ENCODE data around the gene ZNF77.

The ZNF77 gene

DNA sequence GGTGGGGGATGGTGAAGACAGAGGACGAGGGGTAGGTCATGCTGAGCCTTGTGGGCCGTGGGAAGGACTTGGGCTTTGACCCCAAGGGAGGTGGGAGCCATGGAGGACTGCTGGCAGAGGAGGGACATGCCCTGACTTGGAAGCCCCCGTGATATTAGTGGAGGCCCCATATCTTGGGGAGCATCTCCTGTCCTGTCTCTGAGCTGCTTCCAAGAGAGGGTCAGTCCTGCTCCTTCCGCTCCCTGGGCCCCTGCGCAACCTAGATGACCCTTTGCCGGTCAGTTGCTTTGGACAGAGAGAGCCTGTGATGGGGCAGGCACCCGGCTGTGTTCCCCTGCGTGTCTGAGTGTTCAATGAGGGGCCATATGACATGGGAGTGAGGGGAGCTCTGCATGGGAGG is 37.8 kb upstream of the ZNF77 start:
- no peak for TF ChIP-seq CSDC2 (CRISPR knock-in tag; IDR thresholded peaks at IDR 0.05)
- TF ChIP-seq TOX (CRISPR knock-in tag; IDR thresholded peaks at IDR 0.05; ENCODE audit: borderline replicate concordance) = no peak
- no peak for TF ChIP-seq GLIS3 (CRISPR knock-in tag; IDR thresholded peaks at IDR 0.05)
- TF ChIP-seq, protein P1, sequence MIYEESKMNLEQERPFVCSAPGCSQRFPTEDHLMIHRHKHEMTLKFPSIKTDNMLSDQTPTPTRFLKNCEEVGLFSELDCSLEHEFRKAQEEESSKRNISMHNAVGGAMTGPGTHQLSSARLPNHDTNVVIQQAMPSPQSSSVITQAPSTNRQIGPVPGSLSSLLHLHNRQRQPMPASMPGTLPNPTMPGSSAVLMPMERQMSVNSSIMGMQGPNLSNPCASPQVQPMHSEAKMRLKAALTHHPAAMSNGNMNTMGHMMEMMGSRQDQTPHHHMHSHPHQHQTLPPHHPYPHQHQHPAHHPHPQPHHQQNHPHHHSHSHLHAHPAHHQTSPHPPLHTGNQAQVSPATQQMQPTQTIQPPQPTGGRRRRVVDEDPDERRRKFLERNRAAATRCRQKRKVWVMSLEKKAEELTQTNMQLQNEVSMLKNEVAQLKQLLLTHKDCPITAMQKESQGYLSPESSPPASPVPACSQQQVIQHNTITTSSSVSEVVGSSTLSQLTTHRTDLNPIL (CRISPR knock-in tag; IDR thresholded peaks at IDR 0.05; ENCODE audit: low read depth) = no peak
- TF ChIP-seq, protein P2, sequence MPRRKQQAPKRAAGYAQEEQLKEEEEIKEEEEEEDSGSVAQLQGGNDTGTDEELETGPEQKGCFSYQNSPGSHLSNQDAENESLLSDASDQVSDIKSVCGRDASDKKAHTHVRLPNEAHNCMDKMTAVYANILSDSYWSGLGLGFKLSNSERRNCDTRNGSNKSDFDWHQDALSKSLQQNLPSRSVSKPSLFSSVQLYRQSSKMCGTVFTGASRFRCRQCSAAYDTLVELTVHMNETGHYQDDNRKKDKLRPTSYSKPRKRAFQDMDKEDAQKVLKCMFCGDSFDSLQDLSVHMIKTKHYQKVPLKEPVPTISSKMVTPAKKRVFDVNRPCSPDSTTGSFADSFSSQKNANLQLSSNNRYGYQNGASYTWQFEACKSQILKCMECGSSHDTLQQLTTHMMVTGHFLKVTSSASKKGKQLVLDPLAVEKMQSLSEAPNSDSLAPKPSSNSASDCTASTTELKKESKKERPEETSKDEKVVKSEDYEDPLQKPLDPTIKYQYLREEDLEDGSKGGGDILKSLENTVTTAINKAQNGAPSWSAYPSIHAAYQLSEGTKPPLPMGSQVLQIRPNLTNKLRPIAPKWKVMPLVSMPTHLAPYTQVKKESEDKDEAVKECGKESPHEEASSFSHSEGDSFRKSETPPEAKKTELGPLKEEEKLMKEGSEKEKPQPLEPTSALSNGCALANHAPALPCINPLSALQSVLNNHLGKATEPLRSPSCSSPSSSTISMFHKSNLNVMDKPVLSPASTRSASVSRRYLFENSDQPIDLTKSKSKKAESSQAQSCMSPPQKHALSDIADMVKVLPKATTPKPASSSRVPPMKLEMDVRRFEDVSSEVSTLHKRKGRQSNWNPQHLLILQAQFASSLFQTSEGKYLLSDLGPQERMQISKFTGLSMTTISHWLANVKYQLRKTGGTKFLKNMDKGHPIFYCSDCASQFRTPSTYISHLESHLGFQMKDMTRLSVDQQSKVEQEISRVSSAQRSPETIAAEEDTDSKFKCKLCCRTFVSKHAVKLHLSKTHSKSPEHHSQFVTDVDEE (CRISPR knock-in tag; IDR thresholded peaks at IDR 0.05) = no peak
- ATAC-seq = no peak

DNA sequence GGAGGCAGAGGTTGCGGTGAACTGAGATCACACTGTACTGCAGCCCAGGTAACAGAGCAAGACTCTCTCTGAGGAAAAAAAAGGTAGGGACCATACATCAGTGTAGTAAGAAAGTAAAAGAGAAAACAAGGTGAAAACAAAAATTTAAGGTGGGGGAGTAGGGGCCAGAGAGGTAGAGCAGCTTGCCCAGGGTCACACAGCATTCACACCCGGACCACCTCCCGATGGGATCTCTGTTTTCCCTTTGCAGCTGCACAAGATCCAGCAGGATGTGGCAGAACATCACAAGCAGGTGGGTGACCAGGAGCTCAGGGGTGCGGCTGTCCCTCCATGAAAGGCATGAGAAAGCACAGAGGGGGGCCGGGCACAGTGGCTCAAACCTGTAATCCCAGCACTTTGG is 37.1 kb upstream of the ZNF77 start:
- no peak for ATAC-seq
- TF ChIP-seq, protein P1 (CRISPR knock-in tag; IDR thresholded peaks at IDR 0.05; ENCODE audit: low read depth) = no peak
- TF ChIP-seq OSR1 (CRISPR knock-in tag; IDR thresholded peaks at IDR 0.05) (no peak), TOX (CRISPR knock-in tag; IDR thresholded peaks at IDR 0.05; ENCODE audit: borderline replicate concordance) (no peak), ARNTL (CRISPR knock-in tag; IDR thresholded peaks at IDR 0.05; ENCODE audit: borderline replicate concordance, low read depth) (no peak), ZNF565 (CRISPR knock-in tag; conservative IDR thresholded peaks at IDR 0.05; ENCODE audit: low read depth) (no peak), ZFP3 (CRISPR knock-in tag; IDR thresholded peaks at IDR 0.05) (no peak), ZC3H10 (CRISPR knock-in tag; IDR thresholded peaks at IDR 0.05) (no peak), CSDC2 (CRISPR knock-in tag; IDR thresholded peaks at IDR 0.05) (no peak), ESRRG (CRISPR knock-in tag; IDR thresholded peaks at IDR 0.05) (no peak), SNAI2 (CRISPR knock-in tag; IDR thresholded peaks at IDR 0.05) (no peak), GLIS3 (CRISPR knock-in tag; IDR thresholded peaks at IDR 0.05) (no peak)
- TF ChIP-seq, protein P3, sequence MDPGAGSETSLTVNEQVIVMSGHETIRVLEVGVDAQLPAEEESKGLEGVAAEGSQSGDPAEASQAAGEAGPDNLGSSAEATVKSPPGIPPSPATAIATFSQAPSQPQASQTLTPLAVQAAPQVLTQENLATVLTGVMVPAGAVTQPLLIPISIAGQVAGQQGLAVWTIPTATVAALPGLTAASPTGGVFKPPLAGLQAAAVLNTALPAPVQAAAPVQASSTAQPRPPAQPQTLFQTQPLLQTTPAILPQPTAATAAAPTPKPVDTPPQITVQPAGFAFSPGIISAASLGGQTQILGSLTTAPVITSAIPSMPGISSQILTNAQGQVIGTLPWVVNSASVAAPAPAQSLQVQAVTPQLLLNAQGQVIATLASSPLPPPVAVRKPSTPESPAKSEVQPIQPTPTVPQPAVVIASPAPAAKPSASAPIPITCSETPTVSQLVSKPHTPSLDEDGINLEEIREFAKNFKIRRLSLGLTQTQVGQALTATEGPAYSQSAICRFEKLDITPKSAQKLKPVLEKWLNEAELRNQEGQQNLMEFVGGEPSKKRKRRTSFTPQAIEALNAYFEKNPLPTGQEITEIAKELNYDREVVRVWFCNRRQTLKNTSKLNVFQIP (CRISPR knock-in tag; IDR thresholded peaks at IDR 0.05; ENCODE audit: borderline replicate concordance, low read depth) = no peak

DNA sequence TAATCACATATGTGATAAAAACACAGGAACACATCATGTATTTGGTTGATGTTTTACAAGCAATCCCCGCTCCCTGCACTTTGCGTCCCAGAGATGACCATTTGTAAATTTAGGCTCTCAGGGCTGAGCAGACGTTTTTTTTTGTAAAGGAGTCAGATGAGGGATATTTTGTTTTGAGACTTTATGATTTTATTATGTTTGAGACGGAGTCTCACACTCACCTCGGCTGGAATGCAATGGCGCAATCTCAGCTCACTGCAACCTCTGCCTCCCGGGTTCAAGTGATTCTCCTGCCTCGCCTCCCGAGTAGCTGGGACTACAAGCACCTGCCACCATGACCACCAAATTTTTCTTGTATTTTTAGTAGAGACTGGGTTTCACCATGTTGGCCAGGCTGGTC is 34.0 kb upstream of the ZNF77 start:
- TF ChIP-seq, protein P4, sequence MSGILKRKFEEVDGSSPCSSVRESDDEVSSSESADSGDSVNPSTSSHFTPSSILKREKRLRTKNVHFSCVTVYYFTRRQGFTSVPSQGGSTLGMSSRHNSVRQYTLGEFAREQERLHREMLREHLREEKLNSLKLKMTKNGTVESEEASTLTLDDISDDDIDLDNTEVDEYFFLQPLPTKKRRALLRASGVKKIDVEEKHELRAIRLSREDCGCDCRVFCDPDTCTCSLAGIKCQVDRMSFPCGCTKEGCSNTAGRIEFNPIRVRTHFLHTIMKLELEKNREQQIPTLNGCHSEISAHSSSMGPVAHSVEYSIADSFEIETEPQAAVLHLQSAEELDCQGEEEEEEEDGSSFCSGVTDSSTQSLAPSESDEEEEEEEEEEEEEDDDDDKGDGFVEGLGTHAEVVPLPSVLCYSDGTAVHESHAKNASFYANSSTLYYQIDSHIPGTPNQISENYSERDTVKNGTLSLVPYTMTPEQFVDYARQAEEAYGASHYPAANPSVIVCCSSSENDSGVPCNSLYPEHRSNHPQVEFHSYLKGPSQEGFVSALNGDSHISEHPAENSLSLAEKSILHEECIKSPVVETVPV (CRISPR knock-in tag; IDR thresholded peaks at IDR 0.05) = no peak
- TF ChIP-seq, protein P5, sequence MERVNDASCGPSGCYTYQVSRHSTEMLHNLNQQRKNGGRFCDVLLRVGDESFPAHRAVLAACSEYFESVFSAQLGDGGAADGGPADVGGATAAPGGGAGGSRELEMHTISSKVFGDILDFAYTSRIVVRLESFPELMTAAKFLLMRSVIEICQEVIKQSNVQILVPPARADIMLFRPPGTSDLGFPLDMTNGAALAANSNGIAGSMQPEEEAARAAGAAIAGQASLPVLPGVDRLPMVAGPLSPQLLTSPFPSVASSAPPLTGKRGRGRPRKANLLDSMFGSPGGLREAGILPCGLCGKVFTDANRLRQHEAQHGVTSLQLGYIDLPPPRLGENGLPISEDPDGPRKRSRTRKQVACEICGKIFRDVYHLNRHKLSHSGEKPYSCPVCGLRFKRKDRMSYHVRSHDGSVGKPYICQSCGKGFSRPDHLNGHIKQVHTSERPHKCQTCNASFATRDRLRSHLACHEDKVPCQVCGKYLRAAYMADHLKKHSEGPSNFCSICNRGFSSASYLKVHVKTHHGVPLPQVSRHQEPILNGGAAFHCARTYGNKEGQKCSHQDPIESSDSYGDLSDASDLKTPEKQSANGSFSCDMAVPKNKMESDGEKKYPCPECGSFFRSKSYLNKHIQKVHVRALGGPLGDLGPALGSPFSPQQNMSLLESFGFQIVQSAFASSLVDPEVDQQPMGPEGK (CRISPR knock-in tag; IDR thresholded peaks at IDR 0.05; ENCODE audit: borderline replicate concordance) = no peak
- no peak for TF ChIP-seq TOX (CRISPR knock-in tag; IDR thresholded peaks at IDR 0.05; ENCODE audit: borderline replicate concordance)
- no peak for TF ChIP-seq ZFP30 (CRISPR knock-in tag; IDR thresholded peaks at IDR 0.05)
- no peak for TF ChIP-seq OSR1 (CRISPR knock-in tag; IDR thresholded peaks at IDR 0.05)
- no peak for TF ChIP-seq TCF4 (CRISPR knock-in tag; IDR thresholded peaks at IDR 0.05; ENCODE audit: borderline replicate concordance)
- TF ChIP-seq PPARA (CRISPR knock-in tag; IDR thresholded peaks at IDR 0.05; ENCODE audit: borderline replicate concordance) = no peak
- TF ChIP-seq ZFP3 (CRISPR knock-in tag; IDR thresholded peaks at IDR 0.05) = no peak
- TF ChIP-seq CSDC2 (CRISPR knock-in tag; IDR thresholded peaks at IDR 0.05) = no peak
- TF ChIP-seq, protein P3 (CRISPR knock-in tag; IDR thresholded peaks at IDR 0.05; ENCODE audit: borderline replicate concordance, low read depth) = no peak
- TF ChIP-seq ZNF565 (CRISPR knock-in tag; conservative IDR thresholded peaks at IDR 0.05; ENCODE audit: low read depth) = no peak
- no peak for TF ChIP-seq ZNF70 (CRISPR knock-in tag; IDR thresholded peaks at IDR 0.05)

More for the DNA sequence above, 34.0 kb upstream of the ZNF77 start:
- no peak for ATAC-seq

Data from SK-N-SH treated with all-trans-retinoic acid at 6 μM for 48 hours (cell line).